ENCODE measurements around the gene CMBL.
"Not testable (repeated sequence)": the region's sequence is repeated elsewhere in the genome, so short reads cannot be mapped to it uniquely, and the experiment has no call there.

Gene CMBL

DNA sequence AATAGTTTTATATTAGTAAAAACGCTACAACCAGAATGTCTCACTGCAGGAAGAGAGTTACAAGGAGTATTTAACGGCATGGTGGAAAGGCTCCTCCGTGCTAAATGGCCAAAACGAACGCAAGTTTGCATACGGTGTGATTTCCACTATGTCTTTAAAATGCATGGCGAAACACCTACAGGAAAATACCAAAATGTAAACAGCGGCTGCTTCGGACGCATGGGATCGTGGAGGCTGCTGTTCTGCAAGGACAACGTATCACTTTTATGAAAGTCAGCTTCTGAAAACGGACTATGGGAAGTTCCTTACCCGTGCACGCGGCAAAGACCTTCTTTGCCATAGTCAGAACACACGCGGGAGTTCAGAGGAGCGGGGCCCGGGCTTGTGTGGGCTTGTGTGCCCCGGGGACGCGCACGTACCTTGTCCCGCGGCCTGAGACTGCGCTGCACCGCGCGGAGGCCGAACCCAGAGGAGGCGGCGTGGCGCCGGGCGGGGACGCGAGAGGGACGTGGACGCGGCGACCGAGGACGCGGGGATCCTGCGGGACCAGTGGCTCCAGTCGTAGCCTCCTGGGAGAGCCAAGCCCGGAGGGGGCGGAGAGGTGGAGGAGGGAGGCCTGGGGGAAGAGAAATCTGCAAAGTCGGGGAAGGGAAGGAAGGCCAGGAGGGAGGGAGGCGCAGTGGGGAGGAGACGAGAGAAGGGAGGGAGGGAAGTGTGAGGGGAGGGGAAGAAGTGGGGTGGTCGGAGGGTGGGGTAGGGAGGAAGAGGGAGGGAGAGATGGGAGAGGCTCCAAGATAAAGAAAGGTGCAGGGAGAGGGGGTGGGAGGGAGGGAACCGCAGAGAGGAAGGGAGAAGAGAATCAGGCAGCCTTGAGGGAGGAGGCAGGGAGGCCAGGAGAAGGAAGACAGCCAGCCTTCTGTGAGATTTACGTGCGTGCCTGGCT is at the start of gene CMBL:
Gene CMBL (minus strand): TSS at position 697 of the 943 bp plus-strand sequence. CDS start 17,140 bp downstream, outside the sequence.
- peak; percentile 33 for DNase-seq

DNA sequence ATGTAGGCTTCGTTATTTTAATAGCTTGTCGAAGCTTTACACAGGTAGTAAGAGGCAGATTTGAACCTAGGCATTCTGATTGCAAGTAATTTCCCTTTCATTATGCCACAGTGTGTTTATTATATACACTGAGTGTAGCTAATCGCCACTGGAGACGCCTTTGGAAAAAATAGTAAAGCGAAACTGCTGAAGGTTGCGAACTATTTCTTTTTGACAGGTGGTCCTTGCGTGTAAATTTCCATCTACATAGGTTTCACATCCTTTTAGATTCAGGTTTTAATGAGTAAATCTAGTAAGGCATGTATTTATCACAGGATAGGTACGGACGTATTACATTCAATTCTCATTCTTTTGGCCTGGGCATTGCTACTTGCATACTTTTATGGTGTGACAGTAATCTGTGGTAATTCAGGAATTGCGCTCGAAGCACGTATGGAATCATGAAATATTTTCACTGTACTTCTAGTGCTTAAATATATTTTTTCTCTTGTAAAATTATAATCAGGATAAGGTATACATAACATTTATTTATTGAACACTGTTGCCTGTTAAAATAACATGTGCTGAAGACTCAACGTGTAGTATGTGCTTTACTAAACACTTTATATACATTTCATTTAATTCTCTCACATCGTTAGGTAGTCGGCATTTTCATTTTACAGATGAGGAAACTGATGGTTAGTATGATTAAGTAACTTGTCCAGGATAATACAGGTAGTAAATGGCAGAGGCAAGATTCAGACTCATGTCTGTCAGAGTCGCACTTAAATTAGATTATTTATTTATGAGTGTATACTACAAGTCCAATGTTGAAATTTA is 47.6 kb upstream of the CMBL start:
- DNase-seq, result no peak

DNA sequence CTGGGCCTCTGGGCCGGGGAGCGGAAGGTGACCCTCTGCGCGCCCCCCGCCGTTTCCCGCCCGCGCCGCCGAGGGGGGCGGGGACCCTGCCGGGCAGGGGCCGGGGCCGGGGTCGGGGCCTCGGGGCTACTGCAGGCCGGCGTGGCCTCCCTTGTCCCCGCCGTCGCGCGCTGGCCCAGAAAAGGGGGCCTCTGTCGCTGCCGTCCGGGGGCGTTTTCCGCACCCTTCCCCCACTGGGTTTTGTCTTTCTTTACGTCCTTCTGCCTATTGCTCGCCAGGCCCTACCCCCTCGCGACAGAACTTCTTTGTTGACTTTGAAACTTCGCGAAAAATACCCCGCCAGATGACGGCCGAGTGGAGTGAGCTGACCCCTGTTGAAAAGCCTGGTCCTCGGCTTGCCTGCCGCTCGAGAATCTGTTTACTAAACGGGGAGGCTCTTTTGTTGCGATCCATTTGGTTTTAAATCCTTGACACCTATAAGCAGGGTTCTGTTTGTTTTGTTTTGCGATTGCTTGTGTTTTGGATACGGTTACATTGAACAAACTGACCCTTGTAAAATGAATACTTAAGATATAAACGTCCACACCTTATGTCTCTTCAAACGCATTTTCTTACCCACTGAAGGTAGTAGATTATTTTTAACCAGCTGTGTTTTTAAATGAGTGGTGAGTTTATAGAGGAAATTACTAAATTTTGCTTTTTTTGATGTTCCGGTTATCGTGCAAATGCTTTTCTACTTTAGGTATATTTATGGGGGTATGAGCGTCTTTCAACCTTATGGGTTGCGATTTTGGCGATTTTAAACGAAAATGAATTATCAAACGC is 46.6 kb upstream of the CMBL start:
- no peak for DNase-seq

DNA sequence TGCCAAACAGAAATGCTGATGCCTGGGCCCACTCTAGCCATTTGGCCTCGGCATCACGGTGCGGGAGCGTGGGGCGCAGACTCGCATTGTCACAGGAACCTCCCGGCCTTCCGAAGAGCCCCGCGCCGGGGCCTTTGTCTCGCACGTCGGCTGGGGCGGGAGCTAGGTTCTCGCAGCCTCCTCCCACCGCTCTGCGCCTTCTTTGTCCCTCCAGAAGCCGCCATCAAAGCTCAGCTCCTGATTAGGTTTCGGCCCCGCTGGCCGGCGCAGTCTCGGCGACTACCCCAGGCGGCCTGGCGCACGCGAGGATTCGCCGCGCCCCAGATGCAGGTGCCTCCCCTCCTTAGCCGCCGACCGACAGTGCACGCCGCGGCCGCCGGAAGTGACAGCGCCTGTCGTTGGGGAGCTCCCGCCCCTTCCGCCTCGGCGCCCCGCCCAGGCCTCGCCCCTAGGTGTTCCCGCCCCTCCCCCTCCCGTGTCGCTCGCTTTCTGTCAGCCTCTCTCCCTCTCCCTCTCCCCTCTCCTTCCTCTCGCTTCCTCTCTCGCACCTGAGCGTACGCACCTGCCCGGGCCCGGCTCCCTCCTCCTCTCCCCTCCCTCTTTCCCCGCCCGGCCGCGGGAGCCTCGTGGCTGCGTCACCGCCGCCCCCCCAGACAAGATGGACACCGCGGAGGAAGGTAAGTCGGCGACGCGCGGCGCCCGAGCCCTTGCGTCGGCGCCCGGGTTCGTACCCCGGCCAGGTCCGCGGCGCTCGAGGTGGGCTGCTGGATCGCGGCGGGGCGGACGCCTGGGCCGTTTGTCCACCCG is 45.7 kb upstream of the CMBL start, which contains the start of gene MARCHF6:
Gene MARCHF6 (plus strand): TSS at position 455 of the 807 bp plus-strand sequence. CDS start 204 bp downstream, at position 659.
- DNase-seq, result peak; percentile 96

DNA sequence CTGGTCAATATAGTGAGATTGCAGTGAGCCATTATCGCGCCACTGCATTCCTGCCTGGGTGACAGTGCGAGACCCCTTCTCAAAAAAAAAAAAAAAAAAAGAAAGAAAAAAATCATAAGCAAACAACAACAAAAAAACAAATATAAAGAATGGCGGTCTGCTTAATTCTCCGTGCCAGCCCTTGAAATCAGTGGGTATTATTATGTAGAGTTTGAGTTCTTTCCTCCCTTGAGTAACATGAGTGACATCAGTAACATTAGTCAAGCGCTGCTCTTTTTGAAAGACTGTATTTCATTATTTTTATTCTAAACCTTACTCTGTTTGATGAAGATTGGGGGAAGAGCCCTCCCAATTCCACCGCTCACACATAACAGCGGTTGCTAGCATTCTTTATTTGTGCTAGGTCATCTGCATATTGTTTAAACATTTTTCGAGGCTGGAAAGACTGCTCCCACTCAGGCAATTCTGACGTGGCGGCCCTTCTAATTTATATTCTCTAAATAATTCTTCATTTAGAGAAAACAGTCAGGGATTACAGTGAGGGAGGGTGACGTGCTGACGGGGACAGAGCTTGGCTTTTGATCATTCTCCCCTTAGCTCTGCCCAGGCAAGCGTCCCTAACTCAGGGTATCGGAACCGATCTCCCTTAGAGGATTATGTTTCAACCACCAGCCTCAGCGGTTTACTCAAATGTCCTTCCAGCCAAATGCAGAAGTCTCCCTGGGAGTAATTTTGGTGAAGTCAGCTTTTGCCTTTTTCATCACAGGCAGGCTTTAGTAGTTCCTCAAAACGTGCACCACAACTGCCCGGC is 44.9 kb upstream of the CMBL start:
- DNase-seq, result no peak

DNA sequence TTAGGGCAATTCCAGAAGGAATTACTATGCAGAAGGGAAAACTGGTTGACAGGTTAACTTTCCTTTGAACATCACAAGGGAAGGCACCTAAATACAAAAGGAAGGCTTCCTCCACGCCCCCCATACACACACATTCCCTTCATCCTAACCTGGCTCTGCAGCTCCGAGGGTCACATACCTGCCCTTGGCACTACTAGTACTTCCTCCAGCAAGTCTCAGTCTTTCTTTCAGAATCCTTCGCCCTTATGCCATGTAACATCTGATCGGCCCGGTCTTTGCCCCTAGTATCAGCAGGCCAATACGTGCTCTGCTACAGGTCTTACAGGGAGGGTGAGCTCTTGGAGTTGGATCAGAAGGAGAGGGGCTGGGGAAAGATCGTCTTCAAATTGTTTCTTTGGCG is 44.2 kb upstream of the CMBL start:
- DNase-seq, result no peak

DNA sequence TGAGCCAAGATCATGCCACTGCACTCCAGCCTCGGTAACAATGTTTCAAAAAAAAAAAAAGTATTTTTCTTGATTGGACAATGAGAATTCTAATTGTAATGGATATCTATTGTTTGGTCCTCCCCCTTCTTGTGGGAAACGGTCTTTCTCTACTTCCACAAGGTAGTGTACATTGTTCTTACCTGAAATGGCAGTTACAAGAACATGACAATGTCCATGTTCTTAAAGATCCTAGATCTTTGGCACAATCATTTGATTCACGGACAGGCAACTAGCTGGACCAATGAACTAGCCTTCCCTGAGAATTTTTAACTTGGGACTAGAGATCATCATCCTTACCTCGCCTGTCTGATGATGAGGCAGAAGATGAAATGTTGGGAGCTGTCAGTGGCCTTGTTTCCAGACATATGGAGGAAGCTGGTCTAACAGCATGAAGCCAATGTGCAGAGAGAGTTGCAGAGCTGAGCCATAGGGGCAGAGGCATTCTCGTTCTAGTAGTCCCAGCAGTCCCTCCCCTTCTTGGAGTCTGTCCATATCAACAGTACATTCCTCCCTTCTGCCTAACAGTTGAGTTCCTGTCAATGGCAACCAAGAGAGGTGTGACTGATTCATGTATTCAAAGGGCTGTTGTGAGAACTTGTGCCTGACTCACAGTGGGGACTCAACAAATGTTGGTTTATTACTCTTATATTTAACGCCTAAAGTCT is 43.6 kb upstream of the CMBL start:
- DNase-seq, result no peak

DNA sequence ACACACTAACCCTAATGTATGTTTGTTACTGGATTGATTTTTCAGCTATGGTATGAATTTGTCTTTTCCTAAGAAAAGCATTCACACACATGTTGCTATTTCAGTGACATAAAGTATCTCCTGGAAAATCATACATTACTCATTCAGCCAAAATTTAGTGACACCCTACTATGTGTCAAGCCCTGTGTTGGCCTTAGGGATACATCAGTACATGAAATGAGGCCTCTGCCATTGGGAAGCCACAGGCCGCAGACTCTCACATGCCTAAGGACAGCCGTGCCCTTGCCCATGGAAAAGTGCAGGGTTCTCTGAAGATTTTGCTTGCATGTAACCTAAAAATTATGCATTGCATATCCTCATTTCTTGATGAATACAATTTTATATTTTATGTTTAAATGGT is 40.6 kb upstream of the CMBL start:
- DNase-seq, result no peak

DNA sequence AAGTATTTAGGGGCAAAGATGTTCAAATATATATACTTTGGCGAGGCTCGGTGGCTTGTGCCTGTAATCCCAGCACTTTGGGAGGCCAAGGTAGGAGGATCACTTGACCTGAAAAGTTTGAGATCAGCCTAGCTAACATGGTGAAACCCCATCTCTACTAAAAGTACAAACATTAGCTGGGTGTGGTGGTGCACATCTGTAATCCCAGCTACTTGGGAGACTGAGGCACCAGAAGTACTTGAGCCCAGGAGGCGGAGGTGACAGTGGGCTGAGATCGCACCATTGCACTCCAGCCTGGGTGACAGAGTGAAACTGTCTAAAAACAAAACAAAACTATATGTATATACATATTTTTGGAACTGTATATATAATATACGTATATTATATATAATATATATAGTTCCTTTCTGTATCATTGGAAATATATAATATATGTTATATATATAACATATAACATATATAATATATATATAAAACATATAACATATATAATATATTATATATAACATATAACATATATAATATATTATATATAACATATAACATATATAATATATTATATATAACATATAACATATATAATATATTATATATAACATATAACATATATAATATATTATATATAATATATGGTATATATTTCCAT is 36.9 kb upstream of the CMBL start:
- not testable (repeated sequence) for DNase-seq

DNA sequence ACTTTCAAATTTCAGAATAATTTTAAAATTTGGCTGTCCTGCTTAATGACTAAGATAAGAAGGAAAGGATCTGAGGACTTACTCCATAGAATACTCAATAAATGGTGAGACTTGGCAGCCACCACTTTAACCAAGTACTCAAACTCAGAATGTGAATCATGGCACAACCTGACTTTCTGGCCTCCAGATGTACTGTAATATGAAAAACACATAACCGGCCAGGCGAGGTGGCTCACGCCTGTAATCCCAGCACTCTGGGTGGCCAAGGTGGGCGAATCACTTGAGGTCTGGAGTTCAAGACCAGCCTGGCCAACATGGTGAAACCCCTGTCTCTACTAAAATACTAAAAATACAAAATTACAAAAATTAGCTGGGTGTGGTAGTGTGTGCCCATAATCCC is 35.8 kb upstream of the CMBL start:
- DNase-seq, result no peak

DNA sequence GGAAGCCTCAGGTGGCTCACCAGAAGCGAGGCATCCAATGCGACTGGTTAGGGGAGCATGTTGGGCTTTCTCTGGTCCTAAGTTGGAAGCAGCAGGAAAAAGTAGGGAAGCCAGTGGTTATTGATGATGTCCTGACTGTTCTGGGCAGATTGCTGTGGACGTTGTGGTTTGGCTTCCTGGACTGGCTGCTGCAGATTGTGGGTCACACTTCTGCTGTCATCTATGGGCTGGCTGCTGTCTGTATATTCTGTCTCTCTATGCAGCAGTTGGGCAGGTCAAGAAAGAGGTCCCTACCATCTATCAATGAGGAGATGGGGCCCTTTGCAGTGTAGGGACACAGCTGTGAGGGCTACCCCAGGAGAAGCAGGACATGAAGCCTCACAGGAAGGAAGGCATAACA is 32.3 kb upstream of the CMBL start:
- DNase-seq, result no peak

DNA sequence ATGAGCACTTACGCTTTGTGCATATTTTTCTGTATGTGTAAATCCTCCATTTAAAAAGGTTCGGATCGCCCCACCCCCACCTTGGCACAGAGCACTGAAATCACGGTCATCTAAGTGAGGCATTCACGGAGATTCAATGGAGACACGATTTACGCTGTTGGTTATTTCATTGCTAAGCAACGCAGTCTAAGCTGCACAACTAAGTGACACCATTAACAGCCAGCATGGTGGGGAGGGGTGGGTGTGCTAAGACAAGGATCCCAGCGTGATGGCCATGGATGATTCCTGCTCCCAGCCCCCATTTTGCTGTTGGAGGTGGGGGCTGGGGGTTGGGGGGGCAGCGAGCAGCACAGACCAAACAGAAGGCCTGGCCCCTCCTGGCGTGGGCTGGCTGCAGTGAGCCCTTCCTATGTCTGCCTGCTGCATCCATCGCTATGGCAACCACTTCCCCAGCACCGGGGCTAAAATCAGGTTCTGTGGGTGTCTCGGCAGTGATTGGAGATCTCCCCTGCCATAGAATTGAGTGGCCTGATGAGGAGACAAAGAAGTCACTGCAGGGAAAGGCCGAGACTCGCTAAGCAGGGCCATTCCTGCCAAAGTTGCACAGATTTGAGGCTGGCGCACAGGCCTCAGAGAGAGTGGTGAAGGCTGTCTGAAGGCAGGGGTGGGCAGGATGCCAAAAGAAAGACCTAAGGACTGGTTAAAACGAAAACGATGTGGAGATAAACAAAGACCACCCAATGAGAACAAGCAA is 31.5 kb upstream of the CMBL start:
- DNase-seq, result no peak

DNA sequence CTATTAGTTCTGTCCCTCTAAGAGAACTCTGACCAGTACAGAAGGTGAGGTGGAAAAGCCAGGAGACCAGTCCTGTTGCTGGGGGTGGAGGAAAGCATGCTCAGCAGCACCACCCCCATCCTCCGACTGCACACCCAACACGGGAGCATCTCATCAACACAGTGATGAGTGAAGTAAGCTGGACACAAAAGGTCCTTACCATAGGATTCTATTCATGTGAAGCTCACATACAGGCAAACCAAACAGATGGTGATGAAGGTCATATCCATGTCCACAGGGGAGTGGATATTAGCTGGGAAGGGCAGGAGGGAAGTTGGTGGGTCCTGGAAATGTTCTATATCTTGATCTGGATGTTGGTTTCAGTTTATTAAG is 31.0 kb upstream of the CMBL start:
- no peak for DNase-seq

DNA sequence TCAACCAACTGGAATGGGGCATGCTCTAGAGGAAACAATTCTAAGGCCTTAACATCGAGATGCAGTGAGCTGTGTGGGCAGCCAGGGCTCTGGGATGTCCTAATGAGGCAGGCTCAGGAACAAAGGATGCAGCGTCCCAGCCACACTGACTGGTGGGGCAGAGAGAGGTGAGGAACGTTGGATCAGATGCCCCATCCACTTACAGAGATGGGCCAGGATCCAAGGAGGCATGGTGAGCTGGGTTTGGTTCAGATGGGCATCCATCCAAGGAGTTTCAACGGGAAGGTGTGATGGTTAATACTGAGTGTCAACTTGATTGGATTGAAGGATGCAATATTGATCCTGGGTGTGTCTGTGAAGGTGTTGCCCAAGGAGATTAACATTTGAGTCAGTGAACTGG is 30.3 kb upstream of the CMBL start:
- DNase-seq, result no peak

DNA sequence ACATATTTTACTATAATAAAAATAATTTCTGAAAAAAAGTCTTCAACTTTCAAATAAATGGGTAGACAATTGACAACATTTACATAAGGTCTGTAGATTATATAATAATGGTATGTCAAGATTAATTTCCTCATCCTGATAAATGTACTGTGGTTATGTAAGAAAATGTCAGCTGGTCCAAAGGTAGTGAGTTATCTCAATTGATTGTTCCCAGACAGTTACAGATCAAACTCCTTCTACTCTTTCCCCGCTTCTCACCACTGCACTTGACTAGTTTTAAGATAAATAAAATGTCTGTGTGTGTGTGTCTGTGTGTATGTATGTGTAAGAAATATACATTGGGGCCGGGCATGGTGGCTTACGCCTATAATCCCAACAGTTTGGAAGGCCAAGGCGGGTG is 29.4 kb upstream of the CMBL start:
- no peak for DNase-seq

DNA sequence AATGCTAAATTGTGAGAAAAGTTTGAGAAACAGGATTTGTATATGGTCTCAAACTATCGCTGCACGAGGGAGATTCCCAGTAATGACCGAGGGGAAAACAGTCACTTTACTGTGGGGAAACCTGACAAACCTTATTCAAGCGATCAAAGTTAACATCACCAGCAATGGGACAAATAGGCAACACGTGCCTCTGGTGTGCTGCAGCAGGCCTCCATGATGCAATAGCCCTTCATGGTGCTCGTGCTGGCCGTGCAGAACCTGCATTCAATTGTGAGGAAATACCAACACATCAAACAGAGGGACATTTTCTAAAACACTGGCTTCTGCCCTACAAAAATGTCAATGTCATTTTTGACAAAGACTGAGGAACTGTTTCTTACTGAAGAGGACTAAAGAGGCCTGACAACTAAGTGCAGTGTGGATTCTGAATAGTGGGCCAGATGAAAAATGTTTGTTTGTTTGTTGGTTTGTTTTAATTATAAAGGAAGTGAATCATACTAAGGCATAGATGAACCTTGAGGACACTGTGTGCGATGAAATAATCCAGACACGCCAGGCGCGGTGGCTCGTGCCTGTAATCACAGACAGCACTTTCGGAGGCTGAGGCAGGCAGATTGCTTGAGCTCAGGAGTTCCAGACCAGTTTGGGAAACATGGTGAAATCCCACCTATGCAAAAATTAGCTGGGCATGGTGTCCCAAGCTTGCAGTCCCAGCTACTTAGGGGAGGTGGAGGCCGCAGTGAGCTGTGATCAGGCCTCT is 28.2 kb upstream of the CMBL start:
- no peak for DNase-seq

DNA sequence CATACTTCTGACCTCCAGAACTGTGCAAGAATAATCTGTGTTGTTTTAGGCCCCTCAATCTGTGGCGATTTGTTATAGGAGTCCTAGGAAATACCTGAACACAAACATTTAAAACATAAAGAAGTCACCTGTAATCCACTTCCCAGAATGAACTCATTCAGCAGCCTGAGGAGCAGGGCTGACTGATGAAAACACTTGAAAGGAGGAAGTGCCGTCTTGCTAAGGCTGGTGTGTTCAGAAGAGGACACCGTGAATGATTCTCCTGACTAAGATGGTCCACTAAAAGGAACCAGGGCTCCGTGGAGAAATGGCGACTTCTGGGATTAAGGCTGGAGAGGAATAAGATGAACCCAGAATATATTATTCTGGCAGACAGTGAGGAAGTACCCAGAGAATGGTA is 27.1 kb upstream of the CMBL start:
- no peak for DNase-seq

Data from activated T-cell treated with anti-CD3 and anti-CD28 coated beads, Interleukin-2, amount 50 U/mL, for 1 hour (primary cell).